Erythroblast (primary cell): ENCODE measurements around the gene ATP6V1B1.

Experiments used
- GATA1 ChIP-seq: IDR thresholded peaks from 2 replicates; pipeline ENCODE4 v1.6.1; 2011; ENCODE audit warnings: low read depth, mild to moderate bottlenecking, control low read depth, low read length, moderate library complexity
- POLR2A ChIP-seq: IDR thresholded peaks from 2 replicates; pipeline ENCODE4 v1.6.1; 2011; ENCODE audit warnings: mild to moderate bottlenecking, low read length

GRCh38 chr2:70956141-70956540 lies 20.4 kb downstream of the ATP6V1B1 start:
- no peak for TF ChIP-seq POLR2A
- TF ChIP-seq GATA1 = no peak
